Panc1 (cell line): ENCODE results near the gene CYP51A1. TPM values are rescaled to one million over a fixed set of nuclear protein-coding genes. Genes with fewer than 3 reads are reported as not detected.

Source experiments
- ATAC-seq: fragments of 200-7000 bp; cut with Tn5 transposase; 2 replicates; pipeline ENCODE4 v1.9.1; 2020; ENCODE audit warnings: mild to moderate bottlenecking, moderate library complexity
- BruUV-seq: library from RNA; stranded (reverse); fragments of 400-500 nt; replicated peaks from 2 replicates; lab custom pipeline; 2021; lab: Mats Ljungman, UMichigan
- CTCF ChIA-PET: fragments of 300-600 bp; sonication (Branson Sonifier 250); formaldehyde crosslinking; loops from one replicate; lab custom pipeline; 2022; ENCODE audit warnings: antibody characterized with exemption; lab: Charles Lee
- POLR2A ChIA-PET: fragments of 300-600 bp; sonication (Branson Sonifier 250); formaldehyde crosslinking; loops from one replicate; lab custom pipeline; 2022; ENCODE audit warnings: antibody characterized with exemption; lab: Charles Lee
- DNase-seq: peaks from one replicate; pipeline ENCODE4 v3.0.0-alpha.2; 2010; ENCODE audit warnings: low read depth, low spot score
- H3K27ac ChIP-seq: 2 replicates; pipeline ENCODE4 v1.5.1; 2011; ENCODE audit warnings: mild to moderate bottlenecking, low read length, inconsistent platforms
- H3K27me3 ChIP-seq: fragments of 200-500 bp; sonication (Bioruptor generic); 2 replicates; pipeline ENCODE4 v1.6.0; 2014; ENCODE audit warnings: low read length, inconsistent platforms; ENCODE audit not compliant: control insufficient read depth, insufficient read depth
- H3K36me3 ChIP-seq: fragments of 200-500 bp; sonication (Bioruptor generic); 2 replicates; pipeline ENCODE4 v1.5.1; 2014; ENCODE audit warnings: inconsistent platforms, mild to moderate bottlenecking, low read length, moderate library complexity; ENCODE audit not compliant: control insufficient read depth, insufficient read depth
- H3K4me1 ChIP-seq: 2 replicates; pipeline ENCODE4 v1.5.1; 2011; ENCODE audit warnings: inconsistent platforms, mild to moderate bottlenecking, low read length, moderate library complexity; ENCODE audit not compliant: control insufficient read depth, insufficient read depth
- H3K4me3 ChIP-seq, 2 experiments: 2 replicates each; pipeline ENCODE4 v1.5.1; 2011 to 2012; ENCODE audit warnings: low read depth in 2 of 2, low read length in 2 of 2, mild to moderate bottlenecking in 2 of 2, inconsistent platforms in 1 of 2, moderate library complexity in 1 of 2
- H3K9me3 ChIP-seq: fragments of 200-500 bp; sonication (Bioruptor generic); 2 replicates; pipeline ENCODE4 v1.5.1; 2014; ENCODE audit warnings: low read depth, mild to moderate bottlenecking, inconsistent platforms, low read length, moderate library complexity; ENCODE audit not compliant: control insufficient read depth, insufficient read depth
- CTCF ChIP-seq: fragments of 450-650 bp; IDR thresholded peaks from 2 replicates; pipeline ENCODE4 v1.5.1; 2017; ENCODE audit warnings: mild to moderate bottlenecking
- POLR2AphosphoS5 ChIP-seq: IDR thresholded peaks from 2 replicates; pipeline ENCODE4 v1.6.1; 2012; ENCODE audit warnings: mild to moderate bottlenecking, low read depth, low read length, moderate library complexity
- SIN3A ChIP-seq: IDR thresholded peaks from 2 replicates; pipeline ENCODE4 v1.6.1; 2012; ENCODE audit warnings: low read depth, mild to moderate bottlenecking, low read length, moderate library complexity, borderline replicate concordance; ENCODE audit not compliant: insufficient read depth
- TCF7L2 ChIP-seq: IDR thresholded peaks from 2 replicates; pipeline ENCODE4 v1.6.1; 2011; ENCODE audit warnings: mild to moderate bottlenecking, low read depth, low read length, inconsistent platforms
- in situ Hi-C: cut with HindIII; loops from 2 replicates; pipeline ENCODE4 v1.10.0; 2016; ENCODE audit warnings: low sequenced_read_pairs, low pct_unique_long_range_greater_than_20kb
- intact Hi-C: fragments of 100-400 bp; cut with micrococcal nuclease; formaldehyde crosslinking; loops from one replicate; pipeline ENCODE4 v1.10.0; 2022; ENCODE audit not compliant: unreplicated experiment
- total RNA-seq: library from RNA; stranded (reverse); gene quantifications from one replicate; pipeline ENCODE4 v1.2.1, GENCODE V29; 2021; ENCODE audit not compliant: unreplicated experiment
- TF ChIP-seq, protein P1 (sequence below), 2 experiments: IDR thresholded peaks; 2 replicates each; pipeline ENCODE4 v1.6.1; 2011 to 2012; ENCODE audit warnings: low read depth in 2 of 2, control low read depth in 1 of 2, low read length in 1 of 2, mild to moderate bottlenecking in 1 of 2, moderate library complexity in 1 of 2; ENCODE audit not compliant: insufficient read depth in 1 of 2

The CYP51A1 gene
- total RNA-seq, 1 experiment from 2014 or later = 131 TPM

- POLR2A ChIA-PET = no interaction called here
- no TSS peak for BruUV-seq
These were observed 12.6 kb downstream of the CYP51A1 start for GRCh38 chr7:92121681-92122080.

GRCh38 chr7:92119213-92119759, 15.0 kb downstream of the CYP51A1 start:
- ChIA-PET POLR2A (no interaction called here), CTCF (interaction anchor here (0.6 kb wide), 1 partner anchor 74 kb away, joined by 4 read pairs; no protein-coding TSS in a partner anchor)
- Histone ChIP-seq H3K36me3 (peaks cover 15% of the 10 kb centered on the region), H3K4me3 (no peak overlapping the region), H3K27me3 (no peaks in the 10 kb centered on the region), H3K27ac (no peak overlapping the region), H3K4me1 (no peaks in the 10 kb centered on the region), H3K9me3 (no peaks in the 10 kb centered on the region)
- in situ Hi-C loops = no loop called here
- intact Hi-C loops = no loop called here
- TF ChIP-seq CTCF (no peak), TCF7L2 (no peak), SIN3A (no peak), POLR2AphosphoS5 (no peak)
- TF ChIP-seq, protein P1, sequence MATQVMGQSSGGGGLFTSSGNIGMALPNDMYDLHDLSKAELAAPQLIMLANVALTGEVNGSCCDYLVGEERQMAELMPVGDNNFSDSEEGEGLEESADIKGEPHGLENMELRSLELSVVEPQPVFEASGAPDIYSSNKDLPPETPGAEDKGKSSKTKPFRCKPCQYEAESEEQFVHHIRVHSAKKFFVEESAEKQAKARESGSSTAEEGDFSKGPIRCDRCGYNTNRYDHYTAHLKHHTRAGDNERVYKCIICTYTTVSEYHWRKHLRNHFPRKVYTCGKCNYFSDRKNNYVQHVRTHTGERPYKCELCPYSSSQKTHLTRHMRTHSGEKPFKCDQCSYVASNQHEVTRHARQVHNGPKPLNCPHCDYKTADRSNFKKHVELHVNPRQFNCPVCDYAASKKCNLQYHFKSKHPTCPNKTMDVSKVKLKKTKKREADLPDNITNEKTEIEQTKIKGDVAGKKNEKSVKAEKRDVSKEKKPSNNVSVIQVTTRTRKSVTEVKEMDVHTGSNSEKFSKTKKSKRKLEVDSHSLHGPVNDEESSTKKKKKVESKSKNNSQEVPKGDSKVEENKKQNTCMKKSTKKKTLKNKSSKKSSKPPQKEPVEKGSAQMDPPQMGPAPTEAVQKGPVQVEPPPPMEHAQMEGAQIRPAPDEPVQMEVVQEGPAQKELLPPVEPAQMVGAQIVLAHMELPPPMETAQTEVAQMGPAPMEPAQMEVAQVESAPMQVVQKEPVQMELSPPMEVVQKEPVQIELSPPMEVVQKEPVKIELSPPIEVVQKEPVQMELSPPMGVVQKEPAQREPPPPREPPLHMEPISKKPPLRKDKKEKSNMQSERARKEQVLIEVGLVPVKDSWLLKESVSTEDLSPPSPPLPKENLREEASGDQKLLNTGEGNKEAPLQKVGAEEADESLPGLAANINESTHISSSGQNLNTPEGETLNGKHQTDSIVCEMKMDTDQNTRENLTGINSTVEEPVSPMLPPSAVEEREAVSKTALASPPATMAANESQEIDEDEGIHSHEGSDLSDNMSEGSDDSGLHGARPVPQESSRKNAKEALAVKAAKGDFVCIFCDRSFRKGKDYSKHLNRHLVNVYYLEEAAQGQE (IDR thresholded peaks at IDR 0.05; ENCODE audit: insufficient read depth in 1 of 2, low read depth in 2 of 2, low read length in 1 of 2) = no peak
- DNase-seq (no peak), ATAC-seq (no peak)
- no TSS peak for BruUV-seq

More at GRCh38 chr7:92121681-92122080, 12.6 kb downstream of the CYP51A1 start:
- intact Hi-C loops (no loop called here), in situ Hi-C loops (no loop called here)
- H3K9me3 ChIP-seq = no peaks in the 10 kb centered on the region
- H3K4me3 ChIP-seq = no peak overlapping the region
- H3K27ac ChIP-seq = no peak overlapping the region
- CTCF ChIA-PET = no interaction called here
- ATAC-seq (no peak), DNase-seq (no peak)
- peaks cover 14% of the 10 kb centered on the region for H3K36me3 ChIP-seq
- no peaks in the 10 kb centered on the region for H3K27me3 ChIP-seq
- H3K4me1 ChIP-seq = no peaks in the 10 kb centered on the region
- no peak for TF ChIP-seq POLR2AphosphoS5

GRCh38 chr7:92116949-92117348, 17.3 kb downstream of the CYP51A1 start:
- H3K9me3 ChIP-seq = no peaks in the 10 kb centered on the region
- H3K27me3 ChIP-seq = no peaks in the 10 kb centered on the region
- ATAC-seq = no peak
- TF ChIP-seq CTCF = no peak
- no peak for TF ChIP-seq TCF7L2
- TF ChIP-seq POLR2AphosphoS5 = no peak
- TF ChIP-seq, protein P1 (IDR thresholded peaks at IDR 0.05; ENCODE audit: insufficient read depth in 1 of 2, low read depth in 2 of 2, low read length in 1 of 2) = no peak
- TF ChIP-seq SIN3A = no peak
- no peak overlapping the region for H3K27ac ChIP-seq
- BruUV-seq = no TSS peak
- in situ Hi-C loops = no loop called here
- intact Hi-C loops = no loop called here
- H3K36me3 ChIP-seq = peaks cover 12% of the 10 kb centered on the region
- ChIA-PET CTCF (no interaction called here), POLR2A (no interaction called here)
- no peak for DNase-seq
- no peak overlapping the region for H3K4me3 ChIP-seq
- no peaks in the 10 kb centered on the region for H3K4me1 ChIP-seq
